HG03064 (cell line): ENCODE data around the gene DPEP2NB.

Experiments
- ATAC-seq: cut with Tn5 transposase; IDR thresholded peaks from one replicate; pipeline ENCODE4 v1.9.1; 2021; ENCODE audit warnings: low read depth; ENCODE audit not compliant: unreplicated experiment

DPEP2NB gene

DNA sequence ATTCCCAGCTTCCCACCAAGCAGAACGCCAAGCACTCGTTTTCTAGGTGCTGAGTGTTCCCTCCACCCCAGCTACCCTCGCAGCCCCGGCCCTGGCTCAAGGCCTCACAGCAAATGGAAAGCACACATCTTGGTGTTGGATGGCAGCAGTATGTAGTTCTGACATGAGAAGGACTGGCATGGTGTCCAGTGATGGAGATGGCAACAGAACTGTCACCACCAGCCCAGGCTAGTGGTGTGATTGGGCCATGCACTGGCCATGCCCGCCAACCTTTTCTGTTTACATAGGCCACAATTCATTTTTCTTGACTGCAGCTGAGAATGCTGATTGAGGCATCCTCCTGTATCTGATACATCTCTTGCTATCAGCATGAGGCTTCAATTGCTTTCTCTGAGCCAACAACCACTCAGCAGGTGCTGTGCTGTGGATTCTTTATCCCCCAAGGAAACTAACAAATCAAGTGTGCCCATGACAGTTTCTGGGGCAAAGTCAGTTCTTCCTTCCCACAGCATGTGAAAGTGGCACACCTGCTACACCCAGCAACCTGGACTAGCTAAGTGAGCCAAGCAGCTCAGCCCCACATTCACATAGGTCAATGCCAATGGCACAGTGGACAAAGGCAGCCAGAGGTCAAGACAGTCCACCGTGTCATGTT lies 51.1 kb downstream of the DPEP2NB start:
- no peak for ATAC-seq

DNA sequence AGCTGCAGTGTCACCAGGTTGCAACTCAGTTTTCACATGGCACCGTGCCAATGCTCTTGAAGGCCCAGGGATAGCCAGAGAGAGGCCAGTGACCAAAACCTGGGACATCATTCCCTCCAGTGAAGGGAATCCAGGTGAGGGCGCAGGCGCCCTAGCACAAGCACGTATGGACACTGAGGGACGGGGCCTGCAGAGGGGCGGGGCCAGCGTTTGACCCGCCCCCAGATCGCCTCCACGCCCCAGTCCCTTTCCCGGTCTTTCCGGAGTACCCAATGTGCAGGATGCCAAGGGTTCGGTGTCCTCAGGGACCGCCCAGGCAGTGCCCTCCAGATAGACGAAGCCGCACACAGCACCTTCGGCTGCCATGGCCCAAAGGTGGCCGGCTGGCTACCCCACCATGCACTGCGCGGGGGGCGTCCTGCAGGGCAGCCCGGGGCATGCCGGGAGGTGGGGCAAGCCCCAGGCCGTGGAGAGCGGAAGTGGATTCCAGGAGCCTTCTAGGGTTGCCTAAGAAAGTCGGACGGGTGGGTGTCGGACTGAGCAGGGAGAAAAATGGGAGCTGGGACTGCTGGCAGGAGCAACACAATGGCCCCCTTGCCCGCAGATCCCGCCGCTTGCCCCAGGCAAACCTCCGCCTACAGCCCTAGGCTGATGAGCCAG lies 51.9 kb downstream of the DPEP2NB start:
- no peak for ATAC-seq
